Thymus (tissue), 11 donors: ENCODE results near the gene PIGA. TPM values are rescaled to one million over a fixed set of nuclear protein-coding genes. Genes with fewer than 3 reads are reported as not detected.
"Not testable (repeated sequence)": the region's sequence is repeated elsewhere in the genome, so short reads cannot be mapped to it uniquely, and the experiment has no call there.

Source experiments
- DNase-seq, 9 donors: peaks; one replicate each; pipeline ENCODE4 v3.0.0-alpha.2; 2013; ENCODE audit warnings: low spot score in 9 of 9, low read depth in 6 of 9, missing footprints in 1 of 9
- H3K27ac ChIP-seq, 2 donors: one replicate each; pipeline ENCODE4 v1.5.1; 2013; ENCODE audit warnings: control low read depth in 1 of 2, low read depth in 1 of 2, low read length in 1 of 2, mild to moderate bottlenecking in 1 of 2, moderate library complexity in 1 of 2
- H3K27me3 ChIP-seq, 2 donors: one replicate each; pipeline ENCODE4 v1.5.1; 2013; ENCODE audit warnings: low read length in 1 of 2; ENCODE audit not compliant: control insufficient read depth in 2 of 2, insufficient read depth in 1 of 2
- H3K36me3 ChIP-seq, 2 donors: one replicate each; pipeline ENCODE4 v1.5.1; 2013; ENCODE audit warnings: low read length in 1 of 2, mild to moderate bottlenecking in 1 of 2, moderate library complexity in 1 of 2; ENCODE audit not compliant: control insufficient read depth in 2 of 2, insufficient read depth in 2 of 2
- H3K4me1 ChIP-seq, 2 donors: one replicate each; pipeline ENCODE4 v1.5.1; 2013; ENCODE audit warnings: low read length in 2 of 2; ENCODE audit not compliant: control insufficient read depth in 2 of 2, insufficient read depth in 2 of 2
- H3K4me3 ChIP-seq, 2 donors: one replicate each; pipeline ENCODE4 v1.5.1; 2013; ENCODE audit warnings: low read length in 2 of 2, control low read depth in 1 of 2, mild to moderate bottlenecking in 1 of 2
- H3K9me3 ChIP-seq, 2 donors: one replicate each; pipeline ENCODE4 v1.5.1; 2013; ENCODE audit warnings: low read length in 1 of 2, mild to moderate bottlenecking in 1 of 2; ENCODE audit not compliant: control insufficient read depth in 2 of 2, insufficient read depth in 1 of 2
- WGBS: extraction: QIAGEN DNeasy Blood & Tissue Kit; methylation state at CpG from one replicate; pipeline ENCODE4 v1.1.7; 2013; 5-methylcytosine and 5-hydroxymethylcytosine counted together
- polyA plus RNA-seq: library from polyadenylated mRNA; stranded (reverse); fragments of 200-250 nt; gene quantifications from one replicate; pipeline ENCODE4 v1.2.3, GENCODE V29; 2013
- total RNA-seq: library from RNA; stranded (reverse); fragments of 120-200 nt; gene quantifications from one replicate; pipeline ENCODE4 v1.2.4, GENCODE V29; 2013
- donor health status: healthy.

Gene PIGA
- total and polyA plus RNA-seq, 2 donors, result 9.7 to 13.5 TPM

DNA sequence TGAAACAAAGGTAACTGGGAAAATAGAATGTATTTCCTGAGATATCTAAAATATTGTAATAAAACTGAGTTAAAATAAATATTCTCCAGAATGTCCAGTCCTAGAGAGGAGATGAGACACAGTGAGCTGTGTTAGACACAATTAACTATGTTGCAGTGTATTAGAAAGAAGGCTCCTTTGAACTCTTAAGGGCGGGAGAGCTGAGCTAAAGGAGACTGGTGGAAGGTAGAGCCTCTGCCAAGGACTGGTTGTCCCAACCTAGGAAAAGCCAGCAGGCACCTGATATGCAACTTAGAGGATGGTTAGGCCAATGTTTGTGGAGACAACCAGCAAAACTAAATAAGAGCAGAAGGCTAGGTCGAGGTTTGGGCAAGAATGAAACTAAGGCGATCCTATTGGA lies 24.2 kb downstream of the PIGA start:
- Histone ChIP-seq H3K27me3 (no peaks in the 10 kb centered on the region), H3K4me1 (no peaks in the 10 kb centered on the region), H3K4me3 (no peak overlapping the region), H3K27ac (no peak overlapping the region), H3K9me3 (no peaks in the 10 kb centered on the region), H3K36me3 (no peaks in the 10 kb centered on the region)
- no peak for DNase-seq
- WGBS, result 100% methylated on average over 3 of the region's 3 CpGs

DNA sequence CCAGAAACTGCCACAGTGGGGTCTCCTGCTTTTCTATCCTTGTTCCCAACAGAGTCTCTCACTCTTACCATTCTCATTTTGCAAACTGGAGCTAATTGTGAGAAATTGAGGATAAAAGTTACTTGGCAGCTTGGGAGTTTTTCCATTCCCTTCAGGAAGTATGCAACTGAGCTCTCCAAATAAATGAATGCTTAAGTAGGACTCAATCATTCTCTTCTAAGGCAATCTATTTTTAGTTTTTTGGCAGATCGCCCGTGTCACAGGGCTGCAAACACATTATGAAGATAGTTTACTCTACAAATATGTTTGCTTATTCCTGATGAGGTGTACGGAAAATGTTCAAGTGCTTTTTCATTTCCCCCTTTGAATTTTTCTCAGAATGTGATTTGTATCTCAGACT lies 25.2 kb downstream of the PIGA start:
- Histone ChIP-seq H3K27me3 (no peaks in the 10 kb centered on the region), H3K9me3 (no peaks in the 10 kb centered on the region), H3K36me3 (no peaks in the 10 kb centered on the region), H3K4me1 (no peaks in the 10 kb centered on the region), H3K27ac (no peak overlapping the region), H3K4me3 (no peak overlapping the region)
- DNase-seq, result no peak
- 65% methylated on average over 3 of the region's 3 CpGs for WGBS

DNA sequence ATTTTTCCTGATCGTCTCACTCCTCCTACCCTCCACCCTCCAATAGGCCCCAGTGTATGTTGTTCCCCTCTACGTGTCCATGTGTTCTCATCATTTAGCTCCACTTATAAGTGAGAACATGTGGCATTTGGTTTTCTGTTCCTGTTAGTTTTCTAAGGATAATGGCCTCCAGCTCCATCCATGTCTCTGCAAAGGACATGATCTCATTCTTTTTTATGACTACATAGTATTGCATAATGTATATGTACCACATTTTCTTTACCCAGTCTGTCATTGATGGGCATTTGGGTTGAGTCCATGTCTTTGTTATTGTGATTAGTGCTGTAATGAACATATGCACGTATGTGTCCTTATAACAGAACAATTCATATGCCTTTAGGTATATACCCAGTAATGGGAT lies 29.4 kb downstream of the PIGA start:
- not testable (repeated sequence) for H3K36me3 ChIP-seq, H3K27me3 ChIP-seq, H3K9me3 ChIP-seq, DNase-seq, H3K4me3 ChIP-seq, H3K27ac ChIP-seq, H3K4me1 ChIP-seq
- WGBS, result 98% methylated on average over 3 of the region's 3 CpGs

DNA sequence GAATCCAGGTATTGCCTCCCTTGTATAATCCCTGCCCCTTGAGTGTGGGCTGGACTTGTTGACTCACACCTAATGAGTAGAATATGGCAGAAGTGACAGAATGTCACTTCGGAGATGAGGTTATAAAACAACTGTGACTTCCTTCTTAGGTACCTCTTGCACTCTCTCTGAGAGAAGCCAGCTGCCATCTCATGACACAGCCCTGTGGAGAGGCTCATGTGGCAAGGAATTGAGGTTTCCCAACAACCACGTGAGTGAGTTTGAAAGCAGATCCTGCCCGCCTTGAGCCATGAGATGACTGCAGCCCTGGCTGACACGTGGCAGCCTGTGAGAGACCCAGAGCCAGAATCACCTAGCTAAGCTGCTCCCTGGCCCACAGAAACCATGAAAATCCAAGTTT lies 33.4 kb downstream of the PIGA start:
- Histone ChIP-seq H3K27ac (no peak overlapping the region), H3K9me3 (no peaks in the 10 kb centered on the region)
- WGBS, result 13% methylated on average over 4 of the region's 4 CpGs

DNA sequence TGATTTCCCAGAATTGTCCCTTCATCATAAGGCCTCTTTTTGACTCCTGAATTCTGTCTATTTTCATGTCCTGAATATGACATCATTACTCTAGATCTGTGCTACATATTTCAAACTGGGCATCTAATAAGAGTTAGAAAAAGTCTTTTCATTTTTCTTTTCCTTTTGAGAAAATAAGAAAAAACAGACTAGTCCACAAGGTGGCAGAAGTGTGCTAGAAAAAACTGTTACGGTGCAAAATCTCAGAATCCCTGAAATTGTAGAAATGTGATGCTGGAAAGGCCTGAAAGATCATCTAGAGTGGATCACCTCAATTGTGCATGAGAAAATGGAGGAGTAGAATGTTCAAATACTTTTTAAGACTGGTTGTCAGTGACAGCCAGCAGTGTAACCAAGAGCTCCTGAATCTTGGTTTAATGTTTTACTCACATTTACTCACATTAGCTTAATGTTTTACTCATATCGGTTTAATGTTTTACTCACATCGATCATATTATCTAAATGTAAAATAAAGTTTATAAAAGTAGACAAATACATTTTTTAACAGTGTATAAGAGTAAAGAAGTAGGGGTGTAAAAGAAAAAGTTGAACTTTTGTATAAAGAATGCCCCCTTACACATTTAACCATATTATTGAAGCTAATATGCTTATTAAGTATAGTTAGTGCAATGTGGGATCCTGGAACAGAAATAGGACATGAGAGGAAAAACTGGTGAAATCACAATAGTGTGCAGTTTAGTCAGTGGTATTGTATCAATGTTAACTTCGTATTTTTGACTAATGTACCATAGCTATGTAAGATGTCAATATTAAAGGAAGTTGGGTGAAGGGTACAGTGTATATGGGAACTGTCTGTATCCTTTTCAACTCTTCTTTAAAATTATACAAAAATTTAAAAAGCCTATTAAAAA lies 35.1 kb downstream of the PIGA start:
- no peak overlapping the region for H3K4me3 ChIP-seq
- WGBS, result 75% methylated on average over 4 of the region's 4 CpGs
- H3K27me3 ChIP-seq, result no peaks in the 10 kb centered on the region
- DNase-seq, result peak in 4 of 9 donors; percentile 1 to 22 (median 5)
- no peaks in the 10 kb centered on the region for H3K9me3 ChIP-seq
- H3K4me1 ChIP-seq, result no peaks in the 10 kb centered on the region
- H3K36me3 ChIP-seq, result no peaks in the 10 kb centered on the region
- H3K27ac ChIP-seq, result no peak overlapping the region

More for the DNA sequence above, 33.4 kb downstream of the PIGA start:
- Histone ChIP-seq H3K36me3 (no peaks in the 10 kb centered on the region), H3K4me3 (no peak overlapping the region), H3K4me1 (no peaks in the 10 kb centered on the region), H3K27me3 (no peaks in the 10 kb centered on the region)
- DNase-seq, result peak in 1 of 9 donors; percentile 19

DNA sequence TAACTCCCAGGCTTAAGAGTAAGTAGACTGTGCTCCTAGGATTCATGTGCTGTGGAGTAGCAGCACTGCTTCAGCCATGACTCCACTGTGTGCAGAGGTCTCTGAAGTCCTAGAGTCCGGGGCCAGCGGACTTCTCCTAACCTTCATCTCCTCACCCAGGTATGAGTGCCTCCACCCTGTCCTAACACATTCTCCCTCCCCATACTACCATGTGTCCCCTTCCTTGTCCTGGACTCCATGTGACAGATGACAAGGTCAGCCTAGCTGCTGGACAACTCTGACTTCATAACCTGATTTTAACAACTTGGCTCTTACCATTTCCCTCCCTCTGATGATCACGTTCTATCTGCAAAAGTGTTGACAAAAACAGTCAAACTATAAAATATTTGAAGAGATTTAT lies 36.5 kb downstream of the PIGA start:
- H3K36me3 ChIP-seq, result no peaks in the 10 kb centered on the region
- no peak overlapping the region for H3K4me3 ChIP-seq
- whole genome bisulfite sequencing, result 95% methylated on average over 3 of the region's 3 CpGs
- no peak overlapping the region for H3K27ac ChIP-seq
- no peaks in the 10 kb centered on the region for H3K27me3 ChIP-seq
- H3K4me1 ChIP-seq, result no peaks in the 10 kb centered on the region
- no peaks in the 10 kb centered on the region for H3K9me3 ChIP-seq
- DNase-seq, result no peak

DNA sequence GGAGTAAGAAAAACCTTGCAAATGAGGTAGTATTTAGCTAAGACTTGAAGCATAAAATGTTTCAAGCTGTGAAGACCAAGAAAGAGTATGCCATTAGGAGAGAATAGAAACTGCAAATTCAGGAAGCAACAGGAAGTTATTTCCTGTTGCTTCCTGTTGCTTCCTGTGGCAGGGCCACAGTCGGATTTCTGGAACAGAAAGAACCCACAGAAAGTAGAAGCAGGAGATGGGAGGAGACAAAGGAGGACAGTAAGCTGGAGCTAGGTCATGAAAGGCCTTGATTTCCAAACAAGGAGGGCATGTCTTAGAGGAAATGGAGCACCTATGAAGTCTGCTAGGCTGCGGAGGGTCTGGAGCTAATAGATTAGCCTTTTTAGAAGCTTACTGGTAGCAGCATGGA lies 37.1 kb downstream of the PIGA start:
- H3K27ac ChIP-seq, result no peak overlapping the region
- DNase-seq, result no peak
- 64% methylated on average over 2 of the region's 2 CpGs for WGBS
- no peaks in the 10 kb centered on the region for H3K27me3 ChIP-seq
- H3K36me3 ChIP-seq, result no peaks in the 10 kb centered on the region
- H3K9me3 ChIP-seq, result no peaks in the 10 kb centered on the region
- no peaks in the 10 kb centered on the region for H3K4me1 ChIP-seq
- no peak overlapping the region for H3K4me3 ChIP-seq

DNA sequence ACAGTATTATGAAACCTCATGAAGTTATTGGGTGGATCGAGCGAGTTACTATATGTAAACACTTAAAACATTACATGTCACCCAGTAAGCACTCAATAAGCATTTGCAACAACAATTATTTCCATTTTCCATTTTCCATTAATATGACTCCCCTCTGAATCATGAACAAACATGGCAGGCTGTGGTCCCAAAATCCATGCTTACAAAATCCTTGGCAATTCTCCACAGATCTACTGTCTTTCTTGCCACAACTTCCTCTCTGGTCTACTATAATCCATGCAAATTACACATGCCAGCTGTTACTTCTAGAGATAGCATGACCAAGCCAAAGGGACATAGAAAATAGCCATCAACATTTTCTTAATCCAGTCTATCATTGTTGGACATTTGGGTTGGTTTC lies 41.9 kb downstream of the PIGA start:
- no peak for DNase-seq
- H3K27me3 ChIP-seq, result no peaks in the 10 kb centered on the region
- no peak overlapping the region for H3K4me3 ChIP-seq
- no peaks in the 10 kb centered on the region for H3K4me1 ChIP-seq
- no peaks in the 10 kb centered on the region for H3K9me3 ChIP-seq
- WGBS, result 95% methylated on average over 2 of the region's 2 CpGs
- no peak overlapping the region for H3K27ac ChIP-seq
- H3K36me3 ChIP-seq, result no peaks in the 10 kb centered on the region

DNA sequence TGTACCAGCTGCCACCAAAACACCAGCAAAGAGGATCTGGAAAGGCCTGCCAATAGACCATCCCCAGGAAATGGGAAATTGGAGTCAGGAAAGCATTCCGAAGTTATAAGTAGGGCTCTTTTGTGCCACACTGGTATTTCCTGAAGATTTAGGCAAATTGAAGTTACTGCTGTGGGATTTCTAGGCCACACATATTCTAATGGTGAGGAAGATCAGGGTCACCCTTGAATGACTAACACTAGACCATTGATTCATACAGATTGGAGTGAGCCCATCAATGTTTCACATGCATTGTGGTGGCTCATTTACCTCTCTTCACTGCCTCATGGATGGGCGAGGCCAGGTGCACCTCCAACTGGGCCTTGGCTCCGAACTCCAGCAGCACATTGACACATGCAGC lies 42.5 kb downstream of the PIGA start:
- H3K27ac ChIP-seq, result no peak overlapping the region
- 93% methylated on average over 3 of the region's 3 CpGs for WGBS
- DNase-seq, result no peak

More for the DNA sequence above, 42.5 kb downstream of the PIGA start:
- H3K9me3 ChIP-seq, result no peaks in the 10 kb centered on the region
- H3K4me3 ChIP-seq, result no peak overlapping the region
- H3K36me3 ChIP-seq, result no peaks in the 10 kb centered on the region
- H3K4me1 ChIP-seq, result no peaks in the 10 kb centered on the region
- no peaks in the 10 kb centered on the region for H3K27me3 ChIP-seq
